AG04449 (cell line): ENCODE results near the gene ZBTB7B.

Experiments used
- CTCF ChIA-PET: fragments of 350-600 bp; formaldehyde crosslinking; extraction: SDS; loops from one replicate; lab custom pipeline; 2021; ENCODE audit warnings: antibody characterized with exemption; lab: Yijun Ruan, JAX
- POLR2A ChIA-PET: fragments of 400-600, 350-600 bp; formaldehyde crosslinking; extraction: SDS; loops from one replicate; lab custom pipeline; 2020; ENCODE audit warnings: antibody characterized with exemption, inconsistent platforms; lab: Yijun Ruan, JAX
- DNase-seq: peaks from one replicate; pipeline ENCODE4 v3.0.0-alpha.2; 2010; ENCODE audit warnings: low read depth, low spot score
- H3K4me3 ChIP-seq: 2 replicates; pipeline ENCODE4 v1.5.1; 2011; ENCODE audit warnings: low read depth, mild to moderate bottlenecking, control low read depth, low read length
- TF ChIP-seq, protein P1 (sequence below): IDR thresholded peaks from one replicate; pipeline ENCODE4 v1.5.1; 2011; ENCODE audit warnings: mild to moderate bottlenecking, moderate library complexity, low read length, control low read depth, inconsistent platforms; ENCODE audit not compliant: insufficient read depth; ENCODE audit errors: missing control alignments

ZBTB7B gene

DNA sequence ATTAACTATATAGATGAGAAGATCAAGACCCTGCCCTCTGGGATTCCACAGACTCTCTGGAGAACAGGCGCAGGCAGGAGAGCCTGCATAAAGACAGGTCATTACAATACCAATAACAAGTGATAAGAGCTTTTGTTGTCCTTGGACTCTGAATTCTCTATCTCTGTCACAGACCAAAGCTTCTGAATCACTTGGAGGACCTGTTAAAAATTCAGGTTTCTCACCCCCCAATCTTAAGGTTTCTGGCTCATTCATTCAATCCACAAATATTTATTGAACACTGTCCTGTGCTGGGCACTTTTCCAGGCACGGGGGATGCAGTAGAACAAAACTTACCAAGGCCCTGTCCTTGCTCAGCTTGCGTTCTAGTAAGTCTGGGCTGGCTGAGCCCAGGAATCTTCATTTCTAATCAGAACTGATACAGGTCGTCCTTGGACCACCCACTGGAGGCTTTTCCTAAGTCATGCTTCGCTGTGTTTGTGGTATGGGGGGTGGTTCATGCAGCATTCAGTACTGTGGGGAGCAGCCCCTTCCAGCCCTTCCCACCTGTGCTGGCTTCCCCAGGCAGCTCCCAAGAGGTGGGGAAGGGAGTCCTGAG lies 62.3 kb downstream of the ZBTB7B start:
- TF ChIP-seq, protein P1, sequence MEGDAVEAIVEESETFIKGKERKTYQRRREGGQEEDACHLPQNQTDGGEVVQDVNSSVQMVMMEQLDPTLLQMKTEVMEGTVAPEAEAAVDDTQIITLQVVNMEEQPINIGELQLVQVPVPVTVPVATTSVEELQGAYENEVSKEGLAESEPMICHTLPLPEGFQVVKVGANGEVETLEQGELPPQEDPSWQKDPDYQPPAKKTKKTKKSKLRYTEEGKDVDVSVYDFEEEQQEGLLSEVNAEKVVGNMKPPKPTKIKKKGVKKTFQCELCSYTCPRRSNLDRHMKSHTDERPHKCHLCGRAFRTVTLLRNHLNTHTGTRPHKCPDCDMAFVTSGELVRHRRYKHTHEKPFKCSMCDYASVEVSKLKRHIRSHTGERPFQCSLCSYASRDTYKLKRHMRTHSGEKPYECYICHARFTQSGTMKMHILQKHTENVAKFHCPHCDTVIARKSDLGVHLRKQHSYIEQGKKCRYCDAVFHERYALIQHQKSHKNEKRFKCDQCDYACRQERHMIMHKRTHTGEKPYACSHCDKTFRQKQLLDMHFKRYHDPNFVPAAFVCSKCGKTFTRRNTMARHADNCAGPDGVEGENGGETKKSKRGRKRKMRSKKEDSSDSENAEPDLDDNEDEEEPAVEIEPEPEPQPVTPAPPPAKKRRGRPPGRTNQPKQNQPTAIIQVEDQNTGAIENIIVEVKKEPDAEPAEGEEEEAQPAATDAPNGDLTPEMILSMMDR, result no peak
- CTCF ChIA-PET, result interaction anchor here (0.9 to 17.3 kb wide), 8 partner anchors 20 to 108 kb away, joined by 3 to 433 read pairs (median 6); partner anchors contain the start of genes ADAM15 and KRTCAP2
- POLR2A ChIA-PET, result no interaction called here
- no peak overlapping the region for H3K4me3 ChIP-seq
- no peak for DNase-seq

DNA sequence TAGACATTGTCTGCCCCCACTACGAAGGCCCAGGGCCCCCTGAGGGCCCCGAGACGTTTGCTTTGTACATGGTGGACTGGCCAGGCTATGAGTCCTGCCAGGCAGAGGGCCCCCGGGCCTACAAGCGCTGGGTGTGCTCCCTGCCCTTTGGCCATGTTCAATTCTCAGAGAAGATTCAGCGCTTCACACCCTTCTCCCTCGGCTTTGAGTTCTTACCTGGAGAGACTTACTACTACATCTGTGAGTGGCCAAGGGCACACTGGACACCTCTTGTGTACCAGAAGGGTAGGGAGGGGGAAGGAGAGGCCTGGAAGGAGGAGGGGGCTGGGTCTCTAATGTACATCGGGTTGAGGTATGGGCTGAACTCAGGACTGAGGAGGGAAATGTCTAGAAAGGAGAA lies 64.2 kb downstream of the ZBTB7B start:
- DNase-seq, result no peak
- no peak overlapping the region for H3K4me3 ChIP-seq
- TF ChIP-seq, protein P1, result no peak
- POLR2A ChIA-PET, result no interaction called here
- CTCF ChIA-PET, result interaction anchor here (1.4 to 17.3 kb wide), 3 partner anchors 8 to 21 kb away, joined by 6 to 433 read pairs (median 212); partner anchors contain the start of gene ADAM15
